ENCODE measurements around the gene PRKN.

PRKN gene

GRCh38 chr6:162273986-162274385 lies 453.6 kb downstream of the PRKN start:
- no peak for DNase-seq

GRCh38 chr6:162271922-162272321 lies 455.6 kb downstream of the PRKN start:
- DNase-seq = no peak

GRCh38 chr6:162270966-162271365 lies 456.6 kb downstream of the PRKN start:
- no peak for DNase-seq

- DNase-seq = no peak
These were observed 459.9 kb downstream of the PRKN start for GRCh38 chr6:162267641-162268040.

- no peak for DNase-seq
These were observed 460.4 kb downstream of the PRKN start for GRCh38 chr6:162267126-162267525.

GRCh38 chr6:162264581-162264980 lies 463.0 kb downstream of the PRKN start:
- DNase-seq = no peak

GRCh38 chr6:162262466-162263196 lies 464.9 kb downstream of the PRKN start:
- DNase-seq = no peak

- no peak for DNase-seq
These were observed 466.0 kb downstream of the PRKN start for GRCh38 chr6:162261598-162261997.

- no peak for DNase-seq
These were observed 467.5 kb downstream of the PRKN start for GRCh38 chr6:162260027-162260426.

GRCh38 chr6:162258647-162259046 lies 468.9 kb downstream of the PRKN start:
- no peak for DNase-seq

- no peak for DNase-seq
These were observed 471.2 kb downstream of the PRKN start for GRCh38 chr6:162256361-162256760.

GRCh38 chr6:162251257-162251656 lies 476.3 kb downstream of the PRKN start:
- DNase-seq = no peak

- no peak for DNase-seq
These were observed 477.5 kb downstream of the PRKN start for GRCh38 chr6:162249907-162250642.

GRCh38 chr6:162245830-162246420 lies 481.6 kb downstream of the PRKN start:
- no peak for DNase-seq

GRCh38 chr6:162244031-162244430 lies 483.5 kb downstream of the PRKN start:
- DNase-seq = no peak

- no peak for DNase-seq
These were observed 484.7 kb downstream of the PRKN start for GRCh38 chr6:162242915-162243314.

GRCh38 chr6:162239330-162239729 lies 488.2 kb downstream of the PRKN start:
- no peak for DNase-seq

- DNase-seq = no peak
These were observed 488.9 kb downstream of the PRKN start for GRCh38 chr6:162238675-162239074.

GRCh38 chr6:162237331-162237730 lies 490.2 kb downstream of the PRKN start:
- no peak for DNase-seq

GRCh38 chr6:162234631-162235030 lies 492.9 kb downstream of the PRKN start:
- DNase-seq = no peak

GRCh38 chr6:162230147-162230752 lies 497.3 kb downstream of the PRKN start:
- DNase-seq = no peak

GRCh38 chr6:162229093-162229492 lies 498.5 kb downstream of the PRKN start:
- no peak for DNase-seq

GRCh38 chr6:162226803-162227202 lies 500.8 kb downstream of the PRKN start:
- no peak for DNase-seq

- DNase-seq = no peak
These were observed 505.0 kb downstream of the PRKN start for GRCh38 chr6:162222521-162222920.
